Body of pancreas (tissue), 4 donors: ENCODE measurements around the gene LMX1B. TPM values are rescaled to one million over a fixed set of nuclear protein-coding genes. Genes with fewer than 3 reads are reported as not detected.

Experiments
- ATAC-seq: fragments of 150-250 bp; one replicate; pipeline ENCODE4 v1.9.1; 2016
- DNase-seq, 4 donors: peaks; one replicate each; pipeline ENCODE4 v3.0.0-alpha.2; 2019
- H3K27ac ChIP-seq, 4 donors: fragments of 200-600 bp; sonication (generic); 1 replicate in 3 of 4; 2 replicates in 1 of 4; pipeline versions ENCODE4 v1.5.1 to v1.6.1; 2016 to 2019; ENCODE audit warnings: mild to moderate bottlenecking in 1 of 4, mixed read lengths in 1 of 4, moderate library complexity in 1 of 4
- H3K27me3 ChIP-seq, 2 donors: fragments of 200-600 bp; sonication (generic); one replicate each; pipeline ENCODE4 v1.6.0; 2016; ENCODE audit warnings: mild to moderate bottlenecking in 1 of 2
- H3K36me3 ChIP-seq, 2 donors: fragments of 200-600 bp; sonication (generic); replicated peaks in 1 of 2; 2 replicates each; pipeline ENCODE4 v1.5.1; 2016; ENCODE audit warnings: low read depth in 2 of 2; ENCODE audit not compliant: insufficient read depth in 1 of 2
- H3K4me1 ChIP-seq: fragments of 200-600 bp; sonication (generic); one replicate; pipeline ENCODE4 v1.6.0; 2016
- H3K4me3 ChIP-seq, 2 donors: fragments of 200-600 bp; sonication (generic); 1 replicate in 1 of 2; 2 replicates in 1 of 2; pipeline ENCODE4 v1.5.1; 2016 to 2019
- H3K9me3 ChIP-seq, 3 donors: fragments of 200-600 bp; sonication (generic); 1 replicate in 2 of 3; 2 replicates in 1 of 3; pipeline ENCODE4 v1.5.1; 2016
- CTCF ChIP-seq, 7 experiments: fragments of 450-650 bp in 4 of 7; fragments of 200-600 bp in 3 of 7; sonication (generic) in 3 of 7; IDR thresholded peaks; one replicate each; pipeline ENCODE4 v1.5.1; 2016 to 2019; ENCODE audit warnings: antibody characterized with exemption in 7 of 7
- POLR2A ChIP-seq, 3 donors: fragments of 450-650 bp; IDR thresholded peaks; one replicate each; pipeline ENCODE4 v1.6.1; 2016; ENCODE audit warnings: antibody characterized with exemption in 3 of 3, mild to moderate bottlenecking in 2 of 3
- WGBS, 2 donors: methylation state at CpG; one replicate each; pipeline ENCODE4 v1.1.5; 2017; 5-methylcytosine and 5-hydroxymethylcytosine counted together
- intact Hi-C: fragments of 100-400 bp; cut with DNase I; formaldehyde crosslinking; loops from one replicate; pipeline ENCODE4 v1.15.1; 2023
- total RNA-seq, 2 donors: library from RNA; depleted of rRNA; stranded (reverse); fragments of >200 nt; gene quantifications; one replicate each; pipeline ENCODE4 v1.1.0, GENCODE V29; 2016

The LMX1B gene
- total RNA-seq, 2 donors from 2014 or later = 0.26 TPM; not detected in 1

- 84 to 86% methylated on average over 3 of the region's 3 CpGs for WGBS, 2 donors
- H3K9me3 ChIP-seq = no peaks in the 10 kb centered on the region
- H3K4me1 ChIP-seq = no peaks in the 10 kb centered on the region
- H3K4me3 ChIP-seq = no peak overlapping the region
- TF ChIP-seq CTCF (IDR thresholded peaks at IDR 0.05) (no peak), POLR2A (IDR thresholded peaks at IDR 0.05) (no peak)
- H3K36me3 ChIP-seq = no peaks in the 10 kb centered on the region
- no peak for ATAC-seq
- peak in 1 of 4 donors; percentile 7 for DNase-seq
- no peak overlapping the region for H3K27ac ChIP-seq
- H3K27me3 ChIP-seq = no peaks in the 10 kb centered on the region
- intact Hi-C loops = no loop called here
Observed at GRCh38 chr9:126697330-126697729, 83.6 kb downstream of the LMX1B start.

DNA sequence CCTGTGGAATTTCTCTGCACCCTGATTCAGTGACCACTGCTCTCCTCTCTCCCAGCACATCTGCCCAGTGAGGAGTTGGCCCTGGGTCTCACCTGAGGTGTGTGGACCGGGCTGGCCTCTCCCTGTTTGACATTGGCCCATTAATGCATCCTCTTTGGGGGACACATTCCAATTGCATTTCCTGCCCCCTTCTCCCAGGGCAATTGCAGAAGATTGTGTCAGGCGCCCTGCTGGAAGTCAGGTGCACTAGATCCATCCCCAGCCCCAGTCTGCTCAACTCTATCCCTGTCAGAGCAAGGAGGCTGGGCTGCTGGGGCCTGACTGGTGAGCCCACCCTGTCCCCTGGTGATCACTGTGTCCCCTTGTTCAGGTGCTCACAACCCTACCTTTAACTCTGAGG lies 84.5 kb downstream of the LMX1B start:
- Histone ChIP-seq H3K27ac (no peak overlapping the region), H3K9me3 (no peaks in the 10 kb centered on the region), H3K4me1 (no peaks in the 10 kb centered on the region), H3K36me3 (no peaks in the 10 kb centered on the region), H3K27me3 (peaks cover 0 to 6% of the 10 kb centered on the region in 2 donors), H3K4me3 (no peak overlapping the region)
- ATAC-seq (no peak), DNase-seq (peak in 1 of 4 donors; percentile 8)
- TF ChIP-seq POLR2A (IDR thresholded peaks at IDR 0.05) = no peak
- no peak for TF ChIP-seq CTCF (IDR thresholded peaks at IDR 0.05)
- 61 to 71% methylated on average over 2 of the region's 2 CpGs for WGBS, 2 donors
- intact Hi-C loops = no loop called here

DNA sequence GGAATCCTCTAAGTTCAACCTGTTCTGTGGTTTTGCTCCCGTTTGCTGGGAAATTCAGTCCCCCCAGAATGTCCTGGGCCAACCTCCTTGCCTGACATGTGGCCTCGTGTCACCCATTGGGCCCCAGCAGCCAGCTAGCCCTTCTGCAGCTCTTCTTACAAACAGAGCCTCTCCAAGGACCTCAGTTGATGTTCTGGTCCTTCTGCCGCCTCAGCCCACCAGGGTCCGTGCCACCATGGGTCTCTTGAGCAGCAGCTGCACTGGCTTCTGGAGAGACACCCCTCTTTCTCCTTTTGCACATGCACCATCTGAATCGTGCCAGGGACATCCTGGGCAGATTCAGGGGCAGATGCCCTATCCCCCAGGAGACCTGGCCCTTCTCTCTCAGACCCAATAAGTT lies 85.0 kb downstream of the LMX1B start:
- Histone ChIP-seq H3K36me3 (no peaks in the 10 kb centered on the region), H3K9me3 (no peaks in the 10 kb centered on the region), H3K4me3 (no peak overlapping the region), H3K4me1 (no peaks in the 10 kb centered on the region), H3K27me3 (peaks cover 0 to 6% of the 10 kb centered on the region in 2 donors), H3K27ac (no peak overlapping the region)
- no peak for TF ChIP-seq POLR2A (IDR thresholded peaks at IDR 0.05)
- no peak for TF ChIP-seq CTCF (IDR thresholded peaks at IDR 0.05)
- DNase-seq (no peak), ATAC-seq (no peak)
- intact Hi-C loops = no loop called here
- WGBS, 2 donors = 54 to 85% methylated on average over 4 to 5 of the region's 5 CpGs

DNA sequence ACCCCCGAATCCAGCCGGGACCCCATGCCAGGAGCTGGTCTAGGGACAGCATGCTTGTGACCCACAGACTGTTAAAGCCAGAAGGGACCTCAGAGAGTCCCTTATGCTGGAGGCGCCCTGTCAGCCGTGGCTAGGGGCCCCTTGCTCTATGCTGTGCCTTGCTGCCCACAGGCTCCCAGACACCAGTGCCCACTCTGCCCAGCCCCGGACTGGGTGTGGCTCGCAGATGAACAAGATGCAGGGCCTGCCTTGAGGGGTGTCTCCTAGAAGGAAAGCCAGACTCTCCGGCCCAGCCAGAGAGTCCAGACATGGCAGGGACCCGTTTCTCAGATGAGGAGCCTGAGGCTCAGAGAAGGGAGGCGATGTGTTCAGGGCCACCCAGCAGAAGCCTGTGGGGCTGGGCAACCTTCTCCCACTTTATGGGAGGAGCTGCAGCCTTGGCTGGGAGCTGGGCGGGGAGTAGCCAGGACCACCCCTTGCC lies 85.7 kb downstream of the LMX1B start:
- Histone ChIP-seq H3K4me1 (no peaks in the 10 kb centered on the region), H3K4me3 (no peak overlapping the region), H3K9me3 (no peaks in the 10 kb centered on the region), H3K27ac (no peak overlapping the region), H3K27me3 (peaks cover 0 to 13% of the 10 kb centered on the region in 2 donors), H3K36me3 (no peaks in the 10 kb centered on the region)
- peak in 1 of 4 donors; percentile 6 for DNase-seq
- ATAC-seq = no peak
- intact Hi-C loops = no loop called here
- no peak for TF ChIP-seq CTCF (IDR thresholded peaks at IDR 0.05)
- TF ChIP-seq POLR2A (IDR thresholded peaks at IDR 0.05) = no peak
- 56 to 71% methylated on average over 1 to 10 of the region's 10 CpGs for WGBS, 2 donors

DNA sequence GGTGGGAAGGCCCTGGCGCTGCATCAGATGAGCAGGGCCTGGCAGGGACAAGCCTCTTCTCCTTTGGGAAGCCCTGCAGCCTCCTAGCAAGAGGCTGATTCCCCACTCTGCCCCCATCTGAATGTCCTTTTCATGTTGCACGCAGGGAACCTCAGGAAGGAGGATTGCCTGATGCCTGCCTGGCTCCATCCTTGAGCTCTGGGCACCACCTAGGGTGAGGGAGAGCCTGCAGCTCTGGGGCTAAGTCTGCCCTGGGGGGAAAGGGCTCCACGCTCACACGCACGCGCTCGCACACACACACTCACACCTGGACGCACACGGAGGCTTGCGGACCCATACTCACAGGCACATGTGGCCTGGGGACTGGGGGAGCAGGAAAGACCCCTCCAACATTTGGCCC lies 86.6 kb downstream of the LMX1B start:
- TF ChIP-seq CTCF (IDR thresholded peaks at IDR 0.05) = no peak
- DNase-seq = no peak
- Histone ChIP-seq H3K27me3 (peaks cover 0 to 19% of the 10 kb centered on the region in 2 donors), H3K4me3 (no peak overlapping the region), H3K36me3 (no peaks in the 10 kb centered on the region), H3K27ac (no peak overlapping the region), H3K4me1 (peaks cover 4% of the 10 kb centered on the region), H3K9me3 (no peaks in the 10 kb centered on the region)
- 78 to 80% methylated on average over 10 of the region's 10 CpGs for WGBS, 2 donors
- intact Hi-C loops = loop anchor here (5.0 kb wide), 1 partner anchor 82 kb away; no protein-coding TSS in a partner anchor
- no peak for ATAC-seq
